Measurements from ENCODE around the gene ALDH16A1. TPM values are rescaled to one million over a fixed set of nuclear protein-coding genes. Genes with fewer than 3 reads are reported as not detected.

The ALDH16A1 gene
- total RNA-seq, 1 donor from 2014 or later = 61.4 TPM

GRCh38 chr19:49427855-49428546 lies 25.0 kb upstream of the ALDH16A1 start:
- peak; percentile 61 for ATAC-seq (ENCODE audit: low read depth)
- H3K36me3 Mint-ChIP-seq (ENCODE audit: low read depth) = no peaks in the 10 kb centered on the region
- H3K9me3 Mint-ChIP-seq = no peaks in the 10 kb centered on the region
- no peak overlapping the region for H3K27ac Mint-ChIP-seq
- H3K4me1 Mint-ChIP-seq = peaks cover 51% of the 10 kb centered on the region
- no peak for DNase-seq
- intact Hi-C loops (cut with micrococcal nuclease) = loop anchor here (2.0 kb wide), 1 partner anchor 15 kb away; no protein-coding TSS in a partner anchor
- no peak for TF ChIP-seq CTCF (IDR thresholded peaks at IDR 0.05)
- H3K27me3 Mint-ChIP-seq = peaks cover 73% of the 10 kb centered on the region
- peak overlapping the region; percentile 70 for H3K4me3 Mint-ChIP-seq
- ChIA-PET CTCF (no interaction called here), POLR2A (interaction anchor here (1.7 kb wide), 1 partner anchor 87 kb away, joined by 6 read pairs; no protein-coding TSS in a partner anchor)

- ChIA-PET CTCF (interaction anchor here (0.7 kb wide), 1 partner anchor 15 kb away, joined by 3 read pairs; no protein-coding TSS in a partner anchor), POLR2A (interaction anchor here (0.7 to 1.9 kb wide), 4 partner anchors 20 to 92 kb away, joined by 3 to 12 read pairs (median 5); partner anchors contain the start of gene ALDH16A1)
- Mint-ChIP-seq H3K36me3 (ENCODE audit: low read depth) (no peaks in the 10 kb centered on the region), H3K9me3 (no peaks in the 10 kb centered on the region), H3K4me3 (peak overlapping the region; percentile 70), H3K27ac (no peak overlapping the region), H3K4me1 (peaks cover 50% of the 10 kb centered on the region), H3K27me3 (peaks cover 73% of the 10 kb centered on the region)
- no peak for TF ChIP-seq CTCF (IDR thresholded peaks at IDR 0.05)
- no peak for ATAC-seq (ENCODE audit: low read depth)
- no peak for DNase-seq
- intact Hi-C loops (cut with micrococcal nuclease) = loop anchor here (2.0 kb wide), 1 partner anchor 14 kb away; no protein-coding TSS in a partner anchor
Measured at GRCh38 chr19:49428547-49429451, 24.2 kb upstream of the ALDH16A1 start.

- Mint-ChIP-seq H3K36me3 (ENCODE audit: low read depth) (no peaks in the 10 kb centered on the region), H3K9me3 (no peaks in the 10 kb centered on the region), H3K27ac (no peak overlapping the region), H3K4me1 (peaks cover 46% of the 10 kb centered on the region), H3K4me3 (no peak overlapping the region), H3K27me3 (peaks cover 74% of the 10 kb centered on the region)
- ATAC-seq (ENCODE audit: low read depth) (no peak), DNase-seq (no peak)
- CTCF ChIA-PET = interaction anchor here (1.1 to 1.3 kb wide), 2 partner anchors 129 to 204 kb away, joined by 3 to 5 read pairs; no protein-coding TSS in a partner anchor
- intact Hi-C loops (cut with micrococcal nuclease) = no loop called here
- POLR2A ChIA-PET = interaction anchor here (0.8 to 1.9 kb wide), 3 partner anchors 10 to 23 kb away, joined by 3 to 4 read pairs (median 3); partner anchors contain the start of gene ALDH16A1
- TF ChIP-seq CTCF (IDR thresholded peaks at IDR 0.05) = no peak
Measured at GRCh38 chr19:49430172-49430677, 22.8 kb upstream of the ALDH16A1 start.

- no peak overlapping the region for H3K4me3 Mint-ChIP-seq
- no peaks in the 10 kb centered on the region for H3K36me3 Mint-ChIP-seq (ENCODE audit: low read depth)
- ChIA-PET POLR2A (interaction anchor here (0.7 to 1.9 kb wide), 2 partner anchors 15 to 22 kb away, joined by 3 to 4 read pairs; no protein-coding TSS in a partner anchor), CTCF (interaction anchor here (1.1 to 1.5 kb wide), 3 partner anchors 39 to 205 kb away, joined by 3 to 5 read pairs (median 4); no protein-coding TSS in a partner anchor)
- peaks cover 48% of the 10 kb centered on the region for H3K4me1 Mint-ChIP-seq
- H3K27ac Mint-ChIP-seq = no peak overlapping the region
- intact Hi-C loops (cut with micrococcal nuclease) = no loop called here
- ATAC-seq (ENCODE audit: low read depth) = no peak
- H3K9me3 Mint-ChIP-seq = no peaks in the 10 kb centered on the region
- TF ChIP-seq CTCF (IDR thresholded peaks at IDR 0.05) = no peak
- no peak for DNase-seq
- H3K27me3 Mint-ChIP-seq = peaks cover 74% of the 10 kb centered on the region
Measured at GRCh38 chr19:49430678-49431329, 22.2 kb upstream of the ALDH16A1 start.
